Lower lobe of right lung (tissue), 2 donors: ENCODE data around the gene SMC1B. TPM values are rescaled to one million over a fixed set of nuclear protein-coding genes. Genes with fewer than 3 reads are reported as not detected.

Experiments
- ATAC-seq, 2 donors: fragments of 200-7000 bp; cut with Tn5 transposase; one replicate each; pipeline ENCODE4 v1.9.1; 2020 to 2022; ENCODE audit warnings: mild to moderate bottlenecking in 2 of 2, moderate library complexity in 2 of 2
- DNase-seq: peaks from one replicate; pipeline ENCODE4 v3.0.0-alpha.2; 2020
- H3K27ac ChIP-seq: fragments of 200-600 bp; one replicate; pipeline ENCODE4 v1.8.0; 2022
- H3K27me3 ChIP-seq: fragments of 200-600 bp; one replicate; pipeline ENCODE4 v1.8.0; 2022; ENCODE audit warnings: low read depth
- H3K36me3 ChIP-seq: fragments of 200-600 bp; one replicate; pipeline ENCODE4 v1.8.0; 2022; ENCODE audit warnings: mild to moderate bottlenecking
- H3K4me1 ChIP-seq: fragments of 200-600 bp; one replicate; pipeline ENCODE4 v1.8.0; 2022
- H3K4me3 ChIP-seq: fragments of 200-600 bp; one replicate; pipeline ENCODE4 v1.8.0; 2022; ENCODE audit warnings: mild to moderate bottlenecking
- H3K9me3 ChIP-seq: fragments of 200-600 bp; one replicate; pipeline ENCODE4 v1.8.0; 2022
- intact Hi-C: fragments of 100-400 bp; cut with DNase I; formaldehyde crosslinking; loops from one replicate; pipeline ENCODE4 v1.11.0; 2022
- total RNA-seq: library from RNA; stranded (reverse); fragmentation: NEBNext Ultra II Directional; extraction: Animal tissue kit (Norgen Biotek cat#: 25700); gene quantifications from one replicate; pipeline ENCODE4 v1.2.1, GENCODE V29; 2021
- TF ChIP-seq, protein P1 (sequence below): fragments of 200-600 bp; IDR thresholded peaks from one replicate; pipeline ENCODE4 v1.8.0; 2022; ENCODE audit warnings: antibody characterized with exemption, mild to moderate bottlenecking
- donor health status: DM: no; HTN: yes; CAD: no; lungs with severe emphysema.

Gene SMC1B
- total RNA-seq, 1 donor from 2014 or later, result not detected

DNA sequence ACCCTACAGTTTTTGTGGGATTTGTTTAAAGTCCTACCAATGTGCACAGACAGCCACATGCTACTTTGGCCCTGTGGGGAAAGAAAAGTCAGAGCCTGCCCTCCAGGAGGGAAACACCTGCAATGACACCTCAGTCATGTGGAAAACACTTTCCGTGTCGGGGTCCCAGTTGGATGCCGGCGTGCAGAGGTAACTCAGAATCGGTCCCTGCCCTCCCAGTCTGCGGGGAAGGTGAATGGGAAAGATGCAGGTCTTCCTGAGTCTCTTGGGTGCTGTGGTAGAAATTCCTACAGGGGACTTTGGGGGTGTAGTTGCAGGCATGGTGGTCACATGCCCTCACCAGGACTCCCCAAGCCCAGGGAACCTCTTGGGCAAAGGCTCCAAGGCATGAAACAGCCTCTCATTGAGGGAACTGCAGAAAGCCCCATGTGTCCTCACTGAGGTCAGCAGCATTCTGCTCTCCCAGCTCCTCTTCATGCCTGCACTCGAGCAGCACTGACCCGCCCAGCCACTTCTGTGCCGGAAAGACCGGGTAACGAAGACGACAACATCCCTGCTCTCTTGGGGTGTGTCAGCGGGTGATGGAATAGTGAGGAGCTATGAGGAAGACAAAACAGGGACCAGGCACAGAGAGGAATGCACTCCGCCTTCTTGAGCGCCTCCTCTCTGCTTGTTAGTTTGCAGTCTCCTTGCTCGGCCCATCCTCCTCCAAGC is 4.8 kb upstream of the SMC1B start:
- H3K27me3 ChIP-seq, result no peaks in the 10 kb centered on the region
- DNase-seq, result no peak
- H3K27ac ChIP-seq, result no peak overlapping the region
- no peaks in the 10 kb centered on the region for H3K9me3 ChIP-seq
- no peaks in the 10 kb centered on the region for H3K36me3 ChIP-seq
- H3K4me3 ChIP-seq, result no peak overlapping the region
- no peak for ATAC-seq
- intact Hi-C loops, result no loop called here
- TF ChIP-seq, protein P1, sequence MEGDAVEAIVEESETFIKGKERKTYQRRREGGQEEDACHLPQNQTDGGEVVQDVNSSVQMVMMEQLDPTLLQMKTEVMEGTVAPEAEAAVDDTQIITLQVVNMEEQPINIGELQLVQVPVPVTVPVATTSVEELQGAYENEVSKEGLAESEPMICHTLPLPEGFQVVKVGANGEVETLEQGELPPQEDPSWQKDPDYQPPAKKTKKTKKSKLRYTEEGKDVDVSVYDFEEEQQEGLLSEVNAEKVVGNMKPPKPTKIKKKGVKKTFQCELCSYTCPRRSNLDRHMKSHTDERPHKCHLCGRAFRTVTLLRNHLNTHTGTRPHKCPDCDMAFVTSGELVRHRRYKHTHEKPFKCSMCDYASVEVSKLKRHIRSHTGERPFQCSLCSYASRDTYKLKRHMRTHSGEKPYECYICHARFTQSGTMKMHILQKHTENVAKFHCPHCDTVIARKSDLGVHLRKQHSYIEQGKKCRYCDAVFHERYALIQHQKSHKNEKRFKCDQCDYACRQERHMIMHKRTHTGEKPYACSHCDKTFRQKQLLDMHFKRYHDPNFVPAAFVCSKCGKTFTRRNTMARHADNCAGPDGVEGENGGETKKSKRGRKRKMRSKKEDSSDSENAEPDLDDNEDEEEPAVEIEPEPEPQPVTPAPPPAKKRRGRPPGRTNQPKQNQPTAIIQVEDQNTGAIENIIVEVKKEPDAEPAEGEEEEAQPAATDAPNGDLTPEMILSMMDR, result no peak
- H3K4me1 ChIP-seq, result peaks cover 9% of the 10 kb centered on the region

DNA sequence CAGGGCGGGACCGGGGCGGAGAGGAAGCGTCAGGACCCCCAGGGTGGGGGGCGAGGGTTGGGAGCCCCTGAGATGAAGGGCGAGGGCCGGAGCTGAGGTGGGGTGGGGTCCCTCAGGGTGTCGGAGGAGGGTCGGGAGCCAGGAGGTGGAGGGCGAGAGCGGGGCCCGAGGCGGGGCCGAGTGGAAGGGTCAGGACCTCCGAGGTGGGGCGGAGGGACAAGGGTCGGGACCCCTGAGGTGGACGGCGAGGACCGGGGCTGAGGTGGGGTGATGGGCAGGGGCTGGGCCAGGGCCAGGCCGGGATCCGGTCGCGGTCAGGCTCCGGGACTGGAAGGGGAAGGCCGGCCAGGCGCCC is 409 bp downstream of the SMC1B start:
- intact Hi-C loops, result no loop called here

DNA sequence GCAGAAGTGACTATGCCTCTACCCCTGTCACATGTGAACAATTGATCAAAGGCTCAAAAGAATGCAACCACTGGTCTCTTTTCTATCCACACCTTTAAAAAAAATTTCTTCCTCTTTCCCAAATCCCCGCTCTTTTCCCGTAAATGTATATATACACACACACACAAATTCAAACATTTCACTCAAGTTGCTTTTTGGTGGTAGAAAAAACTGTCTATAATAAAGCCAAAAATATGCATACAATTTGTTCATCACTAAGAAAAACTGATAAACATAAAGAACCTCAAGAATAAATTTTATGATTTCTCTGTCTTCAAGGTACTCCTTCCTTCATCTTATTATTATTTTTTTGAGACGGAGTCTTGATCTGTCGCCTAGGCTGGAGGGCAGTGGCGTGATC is 5.6 kb downstream of the SMC1B start:
- no peaks in the 10 kb centered on the region for H3K27me3 ChIP-seq
- H3K36me3 ChIP-seq, result no peaks in the 10 kb centered on the region
- H3K4me1 ChIP-seq, result peaks cover under 1% of the 10 kb centered on the region
- intact Hi-C loops, result no loop called here
- no peak for ATAC-seq
- H3K27ac ChIP-seq, result no peak overlapping the region
- H3K9me3 ChIP-seq, result no peaks in the 10 kb centered on the region
- H3K4me3 ChIP-seq, result no peak overlapping the region
- DNase-seq, result no peak
- TF ChIP-seq, protein P1, result no peak

More for the DNA sequence above, 409 bp downstream of the SMC1B start:
- ATAC-seq, result peak in 1 of 2 donors; percentile 54
- no peak overlapping the region for H3K27ac ChIP-seq
- no peaks in the 10 kb centered on the region for H3K9me3 ChIP-seq
- H3K27me3 ChIP-seq, result no peaks in the 10 kb centered on the region
- DNase-seq, result no peak
- H3K4me1 ChIP-seq, result peaks cover 13% of the 10 kb centered on the region
- TF ChIP-seq, protein P1, result no peak
- H3K4me3 ChIP-seq, result peak overlapping the region; percentile 61
- H3K36me3 ChIP-seq, result no peaks in the 10 kb centered on the region

DNA sequence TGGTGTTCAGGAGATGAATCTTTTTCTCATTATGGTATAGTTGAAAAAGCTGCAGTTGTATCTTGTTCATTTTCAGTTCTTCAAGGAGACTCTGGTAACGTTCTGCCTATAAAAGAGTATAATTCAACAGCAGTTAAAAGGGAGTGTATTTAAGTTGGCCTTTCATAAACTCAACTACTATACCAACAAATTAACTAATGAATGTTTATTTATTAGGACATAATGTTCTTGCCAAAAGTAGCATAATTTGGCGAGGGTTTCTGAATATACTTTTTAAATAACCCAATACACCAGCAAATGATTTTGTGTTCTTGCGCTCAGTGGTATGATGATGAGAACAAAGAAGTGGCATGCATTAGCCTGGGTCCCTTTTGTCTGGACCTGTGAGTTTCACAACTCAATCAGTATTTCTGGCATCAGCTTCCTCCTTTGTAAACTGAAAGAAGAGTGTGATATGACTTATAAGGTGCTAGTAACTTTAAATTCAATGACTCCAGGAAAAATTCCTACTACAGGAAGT is 10.9 kb downstream of the SMC1B start:
- Histone ChIP-seq H3K27ac (no peak overlapping the region), H3K27me3 (no peaks in the 10 kb centered on the region), H3K36me3 (no peaks in the 10 kb centered on the region), H3K9me3 (no peaks in the 10 kb centered on the region), H3K4me3 (no peak overlapping the region), H3K4me1 (no peaks in the 10 kb centered on the region)
- DNase-seq (no peak), ATAC-seq (no peak)
- intact Hi-C loops, result no loop called here
- TF ChIP-seq, protein P1, result no peak

DNA sequence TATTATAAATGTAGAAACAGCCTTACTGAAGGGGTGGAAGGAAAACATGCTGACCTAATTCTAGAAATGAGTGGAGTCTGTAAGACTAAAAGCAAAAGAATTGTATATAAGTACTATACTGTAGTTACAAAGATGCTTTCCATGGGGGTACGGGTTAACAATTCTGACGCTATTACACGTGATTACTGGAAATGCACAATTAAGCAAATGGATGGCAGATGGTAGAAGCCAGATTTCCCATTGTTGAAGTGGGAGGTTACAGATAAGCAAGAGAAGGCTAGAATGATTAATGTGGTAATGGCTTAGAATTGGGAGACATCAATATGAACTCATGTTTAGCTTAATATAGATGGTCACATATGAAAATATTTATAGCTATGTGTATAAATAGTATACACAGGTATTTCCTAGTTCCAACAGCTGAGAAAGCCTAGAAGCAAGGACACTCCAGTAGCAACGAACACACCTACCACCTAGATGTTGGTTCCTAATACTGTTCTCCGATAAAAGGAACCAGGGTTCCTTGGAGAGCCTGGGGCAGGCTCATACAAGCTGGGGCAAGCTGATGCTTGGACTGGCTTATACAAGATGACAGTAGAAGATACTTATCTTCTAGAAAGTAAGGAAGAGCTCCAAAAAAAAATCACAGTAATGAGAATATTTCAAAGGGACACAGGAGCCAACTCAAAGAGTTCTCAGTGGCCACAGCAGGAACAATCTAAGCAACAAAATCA is 13.5 kb downstream of the SMC1B start:
- Histone ChIP-seq H3K4me3 (no peak overlapping the region), H3K9me3 (no peaks in the 10 kb centered on the region), H3K27ac (no peak overlapping the region), H3K27me3 (no peaks in the 10 kb centered on the region), H3K36me3 (no peaks in the 10 kb centered on the region), H3K4me1 (no peaks in the 10 kb centered on the region)
- DNase-seq, result no peak
- no peak for ATAC-seq
- intact Hi-C loops, result no loop called here
- TF ChIP-seq, protein P1, result no peak
